Fibroblast of upper back skin (primary cell): ENCODE data around the gene RLBP1.

Experiments used
- DNase-seq: peaks from one replicate; pipeline ENCODE4 v3.0.0-alpha.2; 2013

Gene RLBP1

DNA sequence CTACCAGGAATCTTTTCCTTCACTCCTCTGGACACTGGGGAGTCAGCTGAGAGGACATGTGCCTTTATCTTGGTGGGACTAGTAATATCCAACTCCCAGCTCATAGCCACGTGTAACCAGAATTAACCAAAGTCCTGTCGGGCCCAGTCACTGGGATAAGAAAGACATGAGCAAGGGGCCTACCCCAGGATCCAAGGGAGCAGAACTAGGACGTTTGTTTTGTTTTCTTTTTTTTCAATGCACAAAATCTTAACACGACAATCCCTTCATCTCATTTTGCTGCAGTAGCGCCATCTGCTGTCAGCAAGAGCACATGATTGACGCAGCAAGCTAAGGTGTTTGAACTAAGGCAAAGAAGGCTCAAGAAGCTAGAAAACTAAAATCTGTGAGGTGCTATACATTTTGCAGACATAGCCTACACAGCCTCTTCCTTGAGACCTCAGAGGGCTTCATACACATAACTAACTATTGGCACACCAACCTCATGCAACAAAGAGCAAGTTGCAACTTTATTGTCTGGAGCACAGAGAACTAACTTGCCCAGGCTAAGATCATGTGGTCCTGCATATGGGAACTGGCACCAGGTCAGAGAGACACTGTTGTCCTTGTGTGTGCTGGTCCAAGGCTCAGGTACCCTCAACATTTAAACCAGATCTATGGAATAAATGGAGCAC, 43.6 kb downstream of the RLBP1 start:
- peak; percentile 78 for DNase-seq

DNA sequence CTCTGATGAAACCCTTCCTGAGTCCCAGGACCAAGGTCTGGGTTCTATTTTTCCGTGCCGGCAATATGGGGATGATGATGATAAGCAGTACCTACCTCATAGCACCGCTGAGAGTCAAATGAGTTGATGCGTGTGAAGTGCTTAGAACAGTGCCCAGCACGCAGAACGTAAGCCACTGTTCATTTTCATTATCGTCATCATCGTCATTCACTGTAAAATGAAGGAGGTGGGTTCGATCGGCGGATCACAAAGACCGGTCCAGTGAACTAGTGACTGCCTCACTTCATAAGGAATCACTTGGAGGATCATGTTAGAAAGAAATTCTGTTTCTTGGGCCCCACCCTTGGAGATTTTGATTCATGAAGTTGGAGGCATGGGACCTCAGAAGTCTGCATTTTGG, 44.3 kb downstream of the RLBP1 start:
- no peak for DNase-seq

DNA sequence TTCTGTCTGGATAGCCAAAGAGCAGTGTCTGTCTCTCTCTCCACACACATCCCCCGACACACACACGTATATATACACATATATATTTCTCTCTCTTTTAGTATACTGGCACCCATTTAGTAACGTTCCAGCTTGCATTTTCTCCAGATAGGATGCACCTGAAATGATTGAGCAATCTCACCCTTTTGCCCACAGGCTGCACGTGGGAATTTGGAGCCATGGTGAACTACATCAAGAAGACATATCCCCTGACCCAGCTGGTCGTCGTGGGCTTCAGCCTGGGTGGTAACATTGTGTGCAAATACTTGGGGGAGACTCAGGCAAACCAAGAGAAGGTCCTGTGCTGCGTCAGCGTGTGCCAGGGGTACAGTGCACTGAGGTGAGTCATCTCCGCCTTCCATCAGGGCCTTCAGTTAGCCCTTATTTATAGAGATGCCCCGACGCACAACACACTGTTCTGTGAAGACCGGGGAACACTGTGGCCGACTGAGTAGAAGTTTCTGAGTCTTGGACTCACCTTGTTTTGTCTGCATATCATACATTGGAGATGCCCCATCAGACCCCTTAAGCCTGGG, 45.7 kb downstream of the RLBP1 start:
- DNase-seq: no peak

DNA sequence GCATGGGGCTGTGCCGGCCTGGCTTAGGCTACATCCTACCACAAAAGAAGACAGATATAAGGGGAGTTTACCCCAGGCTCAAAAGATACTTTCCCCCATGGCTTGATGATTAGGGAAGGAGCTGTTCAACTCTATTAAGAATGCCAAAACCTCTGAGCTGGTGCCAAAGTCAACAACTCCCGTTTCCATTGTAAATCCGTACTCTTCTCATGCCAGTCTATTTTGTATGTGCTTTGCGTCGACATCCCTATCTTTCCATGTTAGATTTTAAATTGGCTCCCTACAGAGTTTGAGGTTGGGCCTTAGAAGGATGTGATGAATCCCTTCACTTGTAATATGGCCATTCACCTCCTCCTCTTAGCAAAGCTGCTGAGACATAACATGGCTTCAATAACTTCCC, 46.9 kb downstream of the RLBP1 start:
- no peak for DNase-seq

DNA sequence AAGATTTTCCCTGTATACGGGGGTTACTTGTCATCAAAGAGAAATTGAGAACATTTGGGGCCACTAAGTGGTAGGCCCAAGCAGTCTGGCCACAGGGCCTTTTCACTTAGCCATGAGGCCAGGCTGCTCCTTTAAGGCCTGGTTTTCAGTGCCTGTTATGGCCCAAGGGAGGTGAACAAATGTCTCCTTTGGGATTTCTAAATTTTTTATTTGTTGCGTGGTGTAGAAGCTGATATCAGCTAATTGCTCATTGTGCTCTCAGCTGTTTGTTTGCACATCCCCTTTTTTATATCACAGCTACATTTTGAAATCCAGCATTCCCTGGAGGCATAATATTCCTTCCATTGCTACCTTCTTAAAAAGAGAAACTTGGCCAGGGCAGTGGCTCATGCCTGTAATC, 48.5 kb downstream of the RLBP1 start:
- no peak for DNase-seq

DNA sequence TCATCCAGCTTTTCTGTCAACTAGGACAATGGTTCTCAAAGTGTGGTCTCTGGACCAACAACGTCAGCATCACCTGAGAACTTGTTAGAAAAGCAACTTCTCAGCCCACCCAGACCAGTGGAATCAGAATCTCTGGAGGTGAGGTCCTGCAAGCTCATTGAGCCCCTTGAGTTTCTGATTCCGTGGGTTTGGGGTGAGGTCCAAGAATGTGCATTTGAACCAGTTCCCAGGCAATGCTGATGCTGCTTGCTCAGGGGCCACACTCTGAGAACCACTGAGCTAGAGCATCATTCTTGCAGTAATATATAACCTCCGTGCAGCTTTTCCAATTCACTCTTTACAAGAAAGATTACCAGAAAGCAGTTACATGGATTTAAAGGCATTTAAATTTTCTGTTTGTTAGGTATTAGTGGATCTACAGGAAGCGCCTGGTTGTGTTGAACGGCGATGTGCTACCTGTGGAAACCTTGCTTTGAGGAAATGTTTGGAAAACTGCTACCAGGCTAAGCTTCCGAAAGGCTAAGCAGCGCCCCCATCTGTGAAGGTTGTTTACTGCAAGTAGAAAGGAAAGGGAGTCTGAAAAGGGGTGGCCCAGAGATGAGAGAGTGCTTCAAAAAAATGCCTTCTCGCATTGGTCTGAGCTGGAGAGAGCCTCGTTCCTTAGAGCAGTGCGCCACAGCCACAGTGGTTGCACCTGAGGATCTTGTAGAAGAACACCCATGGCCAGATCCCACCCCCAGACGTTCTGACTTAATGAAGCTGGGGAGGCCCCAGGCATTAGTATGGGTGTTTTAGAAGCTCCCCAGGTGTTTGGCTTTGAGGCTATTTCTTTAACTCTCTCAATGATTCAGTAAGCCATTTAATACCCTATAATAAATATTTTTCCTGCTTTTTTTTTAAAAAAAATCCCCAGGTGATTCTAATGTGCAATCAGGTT, 50.0 kb downstream of the RLBP1 start:
- DNase-seq: peak; percentile 36

DNA sequence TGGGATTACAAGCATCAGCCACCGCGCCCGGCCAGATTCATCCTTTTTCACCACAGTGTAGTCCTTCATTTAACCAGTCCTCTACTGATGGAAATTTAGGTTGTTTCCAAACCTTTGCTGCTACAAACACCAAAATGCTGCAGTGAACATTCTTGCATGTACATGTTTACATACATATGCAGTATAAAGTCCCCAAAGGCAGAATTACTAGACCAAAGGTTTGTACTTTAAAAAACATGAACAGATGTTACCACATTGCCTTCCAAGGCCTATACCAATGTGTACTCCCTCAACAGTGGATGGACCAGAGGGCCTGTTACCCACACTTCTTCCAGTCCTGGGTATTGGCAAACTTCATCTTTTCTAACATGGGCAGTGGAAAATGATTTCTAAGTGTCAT, 51.0 kb downstream of the RLBP1 start:
- no peak for DNase-seq

DNA sequence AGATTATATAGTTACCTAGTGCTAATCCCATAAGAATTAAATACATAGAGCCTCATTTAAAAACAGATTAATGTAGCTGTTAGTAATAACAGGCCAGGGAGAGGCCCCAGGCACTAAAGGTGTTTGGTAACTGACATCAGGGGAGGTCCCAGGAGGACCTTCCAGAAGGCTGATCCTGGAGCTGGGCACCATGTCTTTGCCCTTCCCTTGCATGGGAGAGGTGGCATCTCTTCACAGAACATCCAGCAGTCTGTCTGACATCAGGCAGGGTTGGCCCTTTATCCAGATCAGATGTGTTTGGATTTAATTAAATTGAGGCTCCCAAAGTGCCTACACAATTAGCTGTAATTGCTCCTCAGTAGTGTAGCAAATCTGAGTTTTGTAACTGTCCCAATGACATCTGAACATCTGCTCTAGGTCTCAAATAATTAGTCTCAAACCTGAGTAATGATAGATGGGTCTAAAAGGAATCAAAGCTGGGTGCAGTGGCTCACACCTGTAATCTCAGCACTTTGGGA, 53.0 kb downstream of the RLBP1 start:
- no peak for DNase-seq

DNA sequence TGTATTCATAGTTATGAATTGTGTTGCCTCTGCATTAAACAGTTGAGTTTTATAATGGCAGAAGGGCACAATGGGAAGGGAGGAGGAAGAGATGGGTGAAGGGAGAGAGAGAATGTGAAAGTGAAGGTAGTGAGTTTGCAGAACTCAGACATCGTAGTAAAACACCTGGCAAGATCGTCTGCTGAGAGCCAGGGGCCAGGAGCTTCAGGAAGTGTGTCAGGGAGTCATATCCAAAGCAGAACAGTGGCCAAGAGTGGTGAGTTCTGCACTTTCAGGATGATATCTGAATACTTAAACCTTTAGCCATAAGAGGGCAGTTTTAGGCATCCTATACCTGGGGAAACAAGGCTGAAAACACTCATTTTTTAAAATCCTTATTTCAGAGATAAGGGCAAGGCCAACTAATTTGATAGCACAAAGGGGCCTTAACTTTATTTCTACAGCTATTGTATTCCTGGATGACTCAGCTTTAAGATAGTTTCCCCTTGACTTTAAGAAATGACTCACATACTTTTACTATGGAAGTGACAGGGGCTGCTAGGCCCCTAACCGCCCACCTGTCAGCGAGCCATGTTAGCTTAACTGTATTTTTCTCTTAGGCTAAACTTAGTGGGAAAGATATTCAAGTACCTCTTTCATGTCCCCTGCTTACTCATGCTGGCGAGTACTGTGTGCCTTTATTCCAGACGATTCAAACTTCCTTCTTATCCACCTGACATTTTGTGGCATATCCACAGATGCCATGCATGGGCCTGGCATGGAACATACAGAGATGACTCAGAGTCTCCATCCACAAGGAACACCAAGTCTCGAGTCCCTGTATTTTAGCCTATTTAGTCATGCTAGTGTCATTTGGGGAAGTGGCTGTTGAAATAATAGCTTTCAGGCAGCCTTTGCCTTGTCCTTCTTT, 53.9 kb downstream of the RLBP1 start:
- DNase-seq: peak; percentile 56

DNA sequence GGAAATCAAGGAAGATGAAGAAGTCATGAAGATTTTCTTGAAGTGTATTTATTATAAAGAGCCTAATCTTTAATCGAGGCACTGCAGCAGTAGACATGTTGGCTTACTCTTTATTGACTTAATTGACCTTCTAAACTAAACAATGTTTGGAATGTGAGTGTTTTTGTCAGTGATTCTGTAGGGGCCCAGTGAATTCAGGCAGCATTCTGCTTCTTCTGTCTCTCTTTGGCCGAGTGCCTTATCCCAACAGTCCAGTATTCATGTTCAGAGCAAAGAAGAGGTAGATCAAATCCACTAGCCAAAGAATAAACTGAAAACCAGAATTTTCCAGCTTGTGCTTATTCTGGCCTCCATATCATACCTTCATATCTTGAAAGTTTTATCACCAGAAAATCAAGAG, 55.7 kb downstream of the RLBP1 start:
- peak; percentile 28 for DNase-seq

DNA sequence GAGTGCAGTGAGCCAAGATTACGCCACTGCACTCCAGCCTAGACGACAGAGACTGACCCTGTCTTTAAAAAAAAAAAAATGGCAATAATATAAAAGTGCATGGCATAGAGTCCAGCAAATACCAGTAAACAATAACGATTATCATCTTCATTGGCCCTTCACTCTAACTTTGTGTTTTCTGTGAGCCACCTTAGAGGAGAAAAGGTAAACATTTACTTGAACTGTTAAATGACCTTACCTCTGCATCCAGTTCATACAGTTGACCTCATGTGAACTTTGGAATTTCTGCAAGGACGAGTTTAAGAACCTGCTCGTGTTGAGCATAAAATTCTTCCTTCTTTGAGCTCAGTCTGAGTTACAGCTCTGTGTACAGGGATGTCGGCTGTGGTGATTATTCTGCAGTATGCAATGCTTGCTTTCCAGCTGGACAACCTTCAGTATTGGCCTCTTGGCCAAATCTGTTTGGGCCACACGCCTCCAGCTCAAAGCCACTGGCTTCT, 56.6 kb downstream of the RLBP1 start:
- DNase-seq: no peak

DNA sequence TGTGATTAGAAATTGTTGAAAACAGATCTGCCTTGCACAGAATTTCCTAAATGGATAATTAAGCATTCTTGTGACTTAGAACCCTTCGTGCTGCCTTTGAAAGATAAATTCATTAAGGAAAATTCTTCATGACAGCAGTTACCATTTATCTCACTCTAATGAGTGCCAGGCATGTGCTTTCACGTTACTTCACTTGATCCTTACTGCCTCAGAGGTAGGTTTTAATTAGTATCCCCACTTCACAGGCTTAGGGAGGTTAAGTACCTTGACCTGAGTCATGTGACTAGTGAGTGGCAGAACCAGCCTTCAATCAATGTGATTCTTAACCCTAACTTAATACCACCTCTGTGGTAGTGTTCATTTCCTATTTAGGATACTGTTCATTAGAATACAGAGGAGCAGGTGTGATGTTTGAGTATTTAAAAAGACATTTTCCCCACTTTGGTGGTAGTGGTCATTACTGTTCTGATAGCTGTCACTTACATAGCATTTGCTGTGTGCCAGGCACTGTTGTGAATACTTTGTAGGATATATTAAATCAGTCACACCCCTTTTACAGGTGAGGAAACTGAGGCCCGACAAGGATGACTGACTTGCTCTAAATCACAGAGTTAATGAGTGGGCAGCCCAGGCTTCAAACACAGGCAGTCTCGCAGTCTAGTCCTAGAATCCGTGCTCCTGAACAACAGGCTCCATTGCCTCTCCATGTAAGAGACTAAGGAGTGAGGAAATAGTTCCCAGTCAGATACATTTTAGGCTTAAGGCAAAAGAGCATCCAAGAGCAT, 57.9 kb downstream of the RLBP1 start:
- no peak for DNase-seq

DNA sequence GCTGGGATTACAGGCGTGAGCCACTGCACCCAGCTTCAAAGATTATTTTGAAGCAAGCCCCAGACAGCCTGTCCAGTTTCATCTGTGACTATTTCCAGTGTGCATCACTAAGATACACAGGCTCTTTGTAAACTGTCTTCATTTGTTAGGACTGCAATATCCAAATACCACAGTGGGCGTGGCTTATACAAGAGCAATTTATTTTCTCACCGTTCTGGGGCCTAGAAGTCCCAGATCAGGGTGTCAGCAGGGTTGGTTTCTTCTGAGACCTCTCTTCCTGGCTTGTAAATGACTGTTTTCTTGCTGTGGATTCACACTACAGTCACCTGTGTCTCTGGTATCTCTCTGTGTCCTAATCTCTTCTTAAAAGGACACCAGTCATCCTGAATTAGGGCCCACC, 59.7 kb downstream of the RLBP1 start:
- no peak for DNase-seq
